Measurements from ENCODE around the gene TTC5. TPM values are rescaled to one million over a fixed set of nuclear protein-coding genes. Genes with fewer than 3 reads are reported as not detected.
"Not testable (repeated sequence)": the region's sequence is repeated elsewhere in the genome, so short reads cannot be mapped to it uniquely, and the experiment has no call there.

Gene TTC5
- total RNA-seq, 1 donor from 2014 or later: 4.0 TPM

DNA sequence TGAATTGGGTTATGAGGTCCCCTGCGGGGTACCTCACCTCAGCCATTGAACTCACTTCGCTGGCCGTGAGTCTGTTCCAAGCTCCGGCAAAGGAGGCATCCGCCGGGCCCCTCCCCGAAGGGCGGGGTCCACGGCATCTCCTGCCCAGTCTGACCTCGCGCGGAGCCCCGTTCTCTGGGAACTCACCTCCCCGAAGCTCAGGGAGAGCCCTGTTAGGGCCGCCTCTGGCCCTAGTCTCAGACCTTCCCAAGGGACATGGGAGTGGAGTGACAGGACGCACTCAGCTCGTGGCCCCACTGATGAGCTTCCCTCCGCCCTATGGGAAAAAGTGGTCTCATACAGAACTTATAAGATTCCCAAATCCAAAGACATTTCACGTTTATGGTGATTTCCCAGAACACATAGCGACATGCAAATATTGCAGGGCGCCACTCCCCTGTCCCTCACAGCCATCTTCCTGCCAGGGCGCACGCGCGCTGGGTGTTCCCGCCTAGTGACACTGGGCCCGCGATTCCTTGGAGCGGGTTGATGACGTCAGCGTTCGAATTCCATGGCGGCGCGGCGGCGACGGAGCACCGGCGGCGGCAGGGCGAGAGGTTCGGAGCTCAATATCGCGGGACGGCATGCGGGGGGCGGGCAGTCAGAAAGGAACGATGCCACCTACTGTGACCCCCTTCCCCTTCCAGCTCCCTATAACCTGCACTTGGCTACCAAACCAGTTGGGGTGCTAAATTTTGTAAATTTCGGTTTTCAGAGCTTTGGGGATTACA, 37.5 kb upstream of the TTC5 start, which contains the start of gene PARP2:
Gene PARP2, plus strand, starts transcription at position 544 of the 770 bp plus-strand sequence. Its CDS starts 7 bp downstream, at position 551.
- peak; percentile 96 for DNase-seq (ENCODE audit: low read depth)
- H3K4me3 ChIP-seq (ENCODE audit: low read depth, low read length): peak within 1 kb of the TSS; percentile 77
- no peak for TF ChIP-seq CTCF (conservative IDR thresholded peaks at IDR 0.05; ENCODE audit: low read depth, low read length)

DNA sequence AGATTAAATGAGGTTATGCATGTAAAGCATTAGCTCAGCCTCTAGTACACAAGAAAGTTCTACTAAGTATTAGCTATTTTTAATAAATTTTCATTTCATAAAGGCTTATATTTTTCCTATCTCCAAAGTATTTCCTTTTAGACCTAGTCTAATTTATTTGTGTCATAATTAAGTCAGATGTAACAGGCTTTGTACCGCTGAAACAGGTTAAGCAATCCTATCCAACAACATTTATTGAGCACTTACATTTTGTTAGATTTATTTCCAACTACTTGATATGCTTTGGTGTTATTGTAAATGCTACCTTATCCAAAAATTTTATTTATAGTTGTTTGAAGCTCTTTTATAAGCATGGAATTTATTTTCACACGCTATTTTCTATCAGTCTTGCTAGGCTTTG, 35.9 kb upstream of the TTC5 start:
- TF ChIP-seq CTCF (conservative IDR thresholded peaks at IDR 0.05; ENCODE audit: low read depth, low read length): no peak

DNA sequence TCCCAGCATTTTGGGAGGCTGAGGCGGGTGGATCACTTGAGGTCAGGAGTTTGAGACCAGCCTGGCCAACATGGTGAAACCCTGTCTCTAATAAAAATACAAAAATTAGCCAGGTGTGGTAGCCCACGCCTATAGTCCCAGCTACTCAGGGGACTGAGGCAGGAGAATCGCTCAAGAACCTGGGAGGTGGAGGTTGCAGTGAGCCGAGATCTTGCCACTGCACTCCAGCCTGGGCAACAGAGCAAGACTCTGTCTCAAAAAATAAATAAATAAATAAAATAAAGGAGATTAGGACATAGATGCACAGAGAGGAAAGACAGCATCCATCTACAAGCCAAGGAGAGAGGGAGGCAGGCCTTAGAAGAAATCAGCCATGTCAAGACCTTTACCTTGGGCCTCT, 35.3 kb upstream of the TTC5 start:
- DNase-seq (ENCODE audit: low read depth); H3K4me3 ChIP-seq (ENCODE audit: low read depth, low read length): not testable (repeated sequence)

More for the DNA sequence above, 35.9 kb upstream of the TTC5 start:
- H3K4me3 ChIP-seq (ENCODE audit: low read depth, low read length): peak overlapping the region; percentile 77
- no peak for DNase-seq (ENCODE audit: low read depth)

- no peak overlapping the region for H3K4me3 ChIP-seq (ENCODE audit: low read depth, low read length)
- DNase-seq (ENCODE audit: low read depth): no peak
- no peak for TF ChIP-seq CTCF (conservative IDR thresholded peaks at IDR 0.05; ENCODE audit: low read depth, low read length)
Measured at GRCh38 chr14:20334017-20334416, 28.3 kb upstream of the TTC5 start.

DNA sequence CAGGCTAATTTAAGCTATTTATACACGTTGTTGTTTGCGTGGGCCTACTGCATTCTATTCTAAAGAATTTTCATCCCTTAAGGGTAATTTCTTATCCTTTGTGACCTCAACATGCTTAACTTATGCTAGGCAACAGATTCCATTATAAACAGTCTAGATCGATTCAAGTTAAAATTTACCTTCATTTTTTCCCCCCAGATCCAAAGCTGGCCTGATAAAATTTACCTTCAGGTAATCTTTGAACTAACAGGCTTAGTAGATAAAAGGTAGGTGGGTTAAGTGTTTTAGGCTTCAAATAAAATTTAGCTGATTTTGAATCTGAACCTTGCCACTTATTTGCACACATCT, 27.7 kb upstream of the TTC5 start:
- H3K4me3 ChIP-seq (ENCODE audit: low read depth, low read length): peak overlapping the region; percentile 83
- no peak for DNase-seq (ENCODE audit: low read depth)
- TF ChIP-seq CTCF (conservative IDR thresholded peaks at IDR 0.05; ENCODE audit: low read depth, low read length): no peak

GRCh38 chr14:20332788-20333493, 27.2 kb upstream of the TTC5 start, which contains the start of gene CCNB1IP1:
CCNB1IP1 (minus strand) TSS chr14:20333279; CDS start chr14:20316523, 16,756 bp downstream.
- TF ChIP-seq CTCF (conservative IDR thresholded peaks at IDR 0.05; ENCODE audit: low read depth, low read length): no peak
- DNase-seq (ENCODE audit: low read depth): peak; percentile 62
- peak within 1 kb of the TSS; percentile 83 for H3K4me3 ChIP-seq (ENCODE audit: low read depth, low read length)

DNA sequence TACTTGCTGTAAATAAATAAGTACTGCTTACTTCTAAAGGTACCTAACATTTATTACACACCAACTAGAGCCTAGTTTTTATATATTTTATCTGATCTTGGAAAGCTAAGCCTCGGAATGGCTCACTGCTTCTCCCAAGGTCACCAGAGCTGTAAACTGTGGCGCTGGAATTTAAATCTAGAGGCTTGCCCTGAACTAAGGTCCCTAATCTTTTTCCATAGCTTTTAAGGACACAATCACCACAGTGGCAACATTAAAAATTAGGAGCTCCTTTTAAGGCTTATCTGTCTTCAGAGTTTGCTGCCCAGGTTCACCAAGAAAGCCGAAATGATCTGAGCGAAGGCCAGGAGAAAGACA, 26.7 kb upstream of the TTC5 start:
- DNase-seq (ENCODE audit: low read depth): no peak

More for the DNA sequence above, 26.7 kb upstream of the TTC5 start:
- peak overlapping the region; percentile 83 for H3K4me3 ChIP-seq (ENCODE audit: low read depth, low read length)
- no peak for TF ChIP-seq CTCF (conservative IDR thresholded peaks at IDR 0.05; ENCODE audit: low read depth, low read length)

Data from epithelial cell of proximal tubule (primary cell).